Measurements from ENCODE around the gene BACH2. TPM values are rescaled to one million over a fixed set of nuclear protein-coding genes. Genes with fewer than 3 reads are reported as not detected.

BACH2 gene
- total RNA-seq, 2 experiments from 2014 or later, result 60.7 to 66.9 TPM

DNA sequence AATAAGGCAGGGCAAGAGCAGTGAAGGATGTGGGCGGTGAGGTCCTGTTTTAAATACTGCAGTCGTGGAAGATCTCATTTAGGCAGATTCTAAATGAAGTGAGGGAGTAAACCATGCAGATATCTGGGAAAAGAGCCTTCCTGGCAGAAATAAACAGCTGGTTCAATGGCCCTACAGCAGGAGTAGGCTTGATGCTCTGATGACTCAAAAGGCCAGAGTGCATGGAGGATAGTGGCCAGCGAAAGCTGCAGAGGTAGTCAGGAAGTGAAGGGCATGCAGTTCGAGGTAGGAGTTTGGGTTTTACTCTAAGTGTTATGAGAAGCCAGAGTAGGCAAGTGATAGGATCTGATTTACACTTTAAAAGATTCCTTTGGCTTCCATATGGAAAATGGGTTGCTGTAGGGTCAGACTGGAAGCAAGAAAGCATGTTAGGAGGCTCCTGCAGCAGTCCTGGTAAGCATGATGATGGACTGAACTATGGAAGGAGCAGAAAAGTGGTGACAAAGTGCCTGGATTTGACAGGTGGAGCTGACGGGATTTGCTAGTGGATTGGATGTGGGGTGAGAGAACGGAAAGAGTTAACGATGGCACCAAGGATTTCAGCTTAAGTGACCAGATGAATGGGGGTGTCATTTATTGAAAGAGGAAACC, 252.3 kb downstream of the BACH2 start:
- Mint-ChIP-seq H3K9me3 (no peaks in the 10 kb centered on the region), H3K27ac (no peak overlapping the region), H3K27me3 (no peaks in the 10 kb centered on the region), H3K4me1 (ENCODE audit: low read depth) (peaks cover 28% of the 10 kb centered on the region), H3K36me3 (ENCODE audit: low read depth) (peaks cover 31% of the 10 kb centered on the region), H3K4me3 (no peak overlapping the region)
- no peak for ATAC-seq
- intact Hi-C loops (cut with micrococcal nuclease), result no loop called here
- ChIA-PET POLR2A (interaction anchor here (1.0 to 1.6 kb wide), 3 partner anchors 19 to 114 kb away, joined by 3 to 4 read pairs (median 3); no protein-coding TSS in a partner anchor), CTCF (interaction anchor here (1.1 to 1.5 kb wide), 2 partner anchors 26 to 71 kb away, joined by 3 to 4 read pairs; no protein-coding TSS in a partner anchor)
- TF ChIP-seq, protein P1, sequence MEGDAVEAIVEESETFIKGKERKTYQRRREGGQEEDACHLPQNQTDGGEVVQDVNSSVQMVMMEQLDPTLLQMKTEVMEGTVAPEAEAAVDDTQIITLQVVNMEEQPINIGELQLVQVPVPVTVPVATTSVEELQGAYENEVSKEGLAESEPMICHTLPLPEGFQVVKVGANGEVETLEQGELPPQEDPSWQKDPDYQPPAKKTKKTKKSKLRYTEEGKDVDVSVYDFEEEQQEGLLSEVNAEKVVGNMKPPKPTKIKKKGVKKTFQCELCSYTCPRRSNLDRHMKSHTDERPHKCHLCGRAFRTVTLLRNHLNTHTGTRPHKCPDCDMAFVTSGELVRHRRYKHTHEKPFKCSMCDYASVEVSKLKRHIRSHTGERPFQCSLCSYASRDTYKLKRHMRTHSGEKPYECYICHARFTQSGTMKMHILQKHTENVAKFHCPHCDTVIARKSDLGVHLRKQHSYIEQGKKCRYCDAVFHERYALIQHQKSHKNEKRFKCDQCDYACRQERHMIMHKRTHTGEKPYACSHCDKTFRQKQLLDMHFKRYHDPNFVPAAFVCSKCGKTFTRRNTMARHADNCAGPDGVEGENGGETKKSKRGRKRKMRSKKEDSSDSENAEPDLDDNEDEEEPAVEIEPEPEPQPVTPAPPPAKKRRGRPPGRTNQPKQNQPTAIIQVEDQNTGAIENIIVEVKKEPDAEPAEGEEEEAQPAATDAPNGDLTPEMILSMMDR (IDR thresholded peaks at IDR 0.05), result no peak
- DNase-seq, result no peak

DNA sequence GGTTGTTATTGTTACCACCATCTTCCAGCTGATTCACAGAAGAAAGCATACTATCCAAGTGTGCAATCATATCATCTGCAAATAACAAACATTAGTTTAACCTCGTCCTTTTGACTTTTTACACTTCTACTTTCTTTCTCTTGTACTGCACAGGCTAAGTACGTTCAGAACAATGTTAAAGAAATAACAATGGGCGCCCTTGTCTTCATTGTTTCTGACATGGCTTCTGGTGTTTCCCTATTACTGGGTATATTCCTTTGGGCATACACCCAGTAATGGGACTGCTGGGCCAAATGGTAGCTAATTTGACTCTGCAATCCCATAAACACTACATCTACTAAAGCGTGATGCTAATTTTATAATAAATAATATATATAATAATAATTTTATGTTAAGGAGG, 255.7 kb downstream of the BACH2 start:
- DNase-seq, result no peak
- POLR2A ChIA-PET, result no interaction called here
- peaks cover 35% of the 10 kb centered on the region for H3K36me3 Mint-ChIP-seq (ENCODE audit: low read depth)
- H3K4me3 Mint-ChIP-seq, result no peak overlapping the region
- ATAC-seq, result no peak
- CTCF ChIA-PET, result interaction anchor here (0.9 to 1.4 kb wide), 3 partner anchors 40 to 391 kb away, joined by 3 to 5 read pairs (median 3); no protein-coding TSS in a partner anchor
- intact Hi-C loops (cut with micrococcal nuclease), result no loop called here
- no peak overlapping the region for H3K27ac Mint-ChIP-seq
- peaks cover 29% of the 10 kb centered on the region for H3K4me1 Mint-ChIP-seq (ENCODE audit: low read depth)
- no peaks in the 10 kb centered on the region for H3K9me3 Mint-ChIP-seq
- TF ChIP-seq, protein P1 (IDR thresholded peaks at IDR 0.05), result no peak
- no peaks in the 10 kb centered on the region for H3K27me3 Mint-ChIP-seq

DNA sequence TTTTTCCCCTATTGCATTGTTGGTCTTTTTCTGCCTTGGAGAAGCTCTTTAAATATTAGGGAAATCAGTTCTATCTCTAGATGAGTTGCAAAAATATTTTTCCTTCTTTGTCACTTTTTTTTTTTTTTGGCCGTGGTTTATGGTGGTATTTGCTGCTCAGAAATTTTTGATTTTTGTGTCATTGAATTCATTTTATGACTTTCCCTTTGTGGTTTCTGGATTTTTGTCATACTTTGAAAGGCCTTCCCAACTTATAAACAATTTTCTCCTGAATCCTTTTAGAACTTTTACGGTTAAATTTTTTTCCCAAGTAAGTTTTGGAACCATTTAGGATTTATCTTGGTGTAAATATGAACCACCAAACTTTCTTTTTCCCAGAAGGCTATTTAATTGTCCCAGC, 256.7 kb downstream of the BACH2 start:
- intact Hi-C loops (cut with micrococcal nuclease), result no loop called here
- ATAC-seq (no peak), DNase-seq (no peak)
- Mint-ChIP-seq H3K9me3 (no peaks in the 10 kb centered on the region), H3K27ac (no peak overlapping the region), H3K27me3 (no peaks in the 10 kb centered on the region), H3K4me1 (ENCODE audit: low read depth) (peaks cover 39% of the 10 kb centered on the region), H3K36me3 (ENCODE audit: low read depth) (peaks cover 41% of the 10 kb centered on the region), H3K4me3 (no peak overlapping the region)
- CTCF ChIA-PET, result interaction anchor here (0.6 to 1.4 kb wide), 3 partner anchors 39 to 392 kb away, joined by 3 read pairs; no protein-coding TSS in a partner anchor
- TF ChIP-seq, protein P1 (IDR thresholded peaks at IDR 0.05), result no peak
- POLR2A ChIA-PET, result interaction anchor here (0.6 to 1.0 kb wide), 2 partner anchors 10 to 107 kb away, joined by 3 to 5 read pairs; no protein-coding TSS in a partner anchor

DNA sequence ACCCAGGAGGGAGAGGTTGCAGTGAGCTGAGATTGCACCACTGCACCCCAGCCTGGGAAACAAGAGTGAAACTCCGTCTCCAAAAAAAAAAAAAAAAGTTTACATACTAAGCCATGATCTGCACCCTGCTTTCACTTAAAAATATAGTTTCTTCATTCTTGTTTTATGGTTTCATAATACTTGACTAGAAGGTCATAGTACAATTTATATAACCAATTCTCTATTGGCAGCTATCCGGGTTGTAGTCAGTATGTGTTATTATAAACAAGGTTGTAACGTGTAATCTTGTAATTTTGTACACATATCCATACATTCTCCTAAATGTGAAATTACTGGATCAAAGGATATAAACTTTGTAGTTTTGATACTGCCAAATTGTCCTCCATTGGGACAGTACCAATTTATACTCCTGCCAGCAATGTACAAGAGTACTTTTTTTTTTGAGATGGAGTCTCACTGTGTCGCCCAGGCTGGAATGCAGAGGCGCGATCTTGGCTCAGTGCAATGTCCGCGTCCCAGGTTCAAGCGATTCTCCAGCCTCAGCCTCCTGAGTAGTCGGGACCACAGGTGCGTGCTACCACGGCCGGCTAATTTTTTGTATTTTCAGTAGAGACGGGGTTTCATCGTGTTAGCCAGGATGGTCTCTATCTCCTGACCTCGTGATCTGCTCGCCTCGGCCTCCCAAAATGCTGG, 257.5 kb downstream of the BACH2 start:
- Mint-ChIP-seq H3K4me3 (no peak overlapping the region), H3K4me1 (ENCODE audit: low read depth) (peaks cover 42% of the 10 kb centered on the region), H3K27me3 (no peaks in the 10 kb centered on the region), H3K27ac (no peak overlapping the region), H3K36me3 (ENCODE audit: low read depth) (peaks cover 45% of the 10 kb centered on the region), H3K9me3 (peaks cover 2% of the 10 kb centered on the region)
- TF ChIP-seq, protein P1 (IDR thresholded peaks at IDR 0.05), result no peak
- ATAC-seq (no peak), DNase-seq (no peak)
- POLR2A ChIA-PET, result interaction anchor here (0.6 to 1.0 kb wide), 2 partner anchors 9 to 108 kb away, joined by 3 to 5 read pairs; no protein-coding TSS in a partner anchor
- intact Hi-C loops (cut with micrococcal nuclease), result no loop called here
- CTCF ChIA-PET, result interaction anchor here (0.7 to 1.4 kb wide), 2 partner anchors 10 to 38 kb away, joined by 3 read pairs; no protein-coding TSS in a partner anchor
